IMR-90 (cell line): ENCODE measurements around the gene DSCAM.

Source experiments
- BHLHE40 ChIP-seq: fragments of 150-350 bp; IDR thresholded peaks from 2 replicates; pipeline ENCODE4 v1.6.1; 2016; ENCODE audit warnings: mild to moderate bottlenecking, low read depth, low read length
- CTCF ChIP-seq: conservative IDR thresholded peaks from 2 replicates; pipeline ENCODE4 v1.5.1; 2012; ENCODE audit warnings: mild to moderate bottlenecking, low read depth, low read length, improper control_type of control experiment
- MXI1 ChIP-seq: IDR thresholded peaks from 2 replicates; pipeline ENCODE4 v1.6.1; 2012; ENCODE audit warnings: low read depth, mild to moderate bottlenecking, low read length, moderate library complexity, borderline replicate concordance
- NFE2L2 ChIP-seq: fragments of 150-350 bp; IDR thresholded peaks from 2 replicates; pipeline ENCODE4 v1.6.1; 2016; ENCODE audit warnings: low read depth, mild to moderate bottlenecking, low read length
- POLR2A ChIP-seq: IDR thresholded peaks from 2 replicates; pipeline ENCODE4 v1.6.1; 2012; ENCODE audit warnings: mild to moderate bottlenecking, low read depth, low read length
- RAD21 ChIP-seq: IDR thresholded peaks from 2 replicates; pipeline ENCODE4 v1.6.1; 2012; ENCODE audit warnings: low read length, improper control_type of control experiment
- RFX5 ChIP-seq: IDR thresholded peaks from 2 replicates; pipeline ENCODE4 v1.8.0; 2012; ENCODE audit warnings: low read depth, mild to moderate bottlenecking, low read length, moderate library complexity
- SMC3 ChIP-seq: fragments of 150-350 bp; IDR thresholded peaks from 2 replicates; pipeline ENCODE4 v1.6.1; 2016; ENCODE audit warnings: low read depth, mild to moderate bottlenecking, antibody characterized with exemption, low read length, moderate library complexity

GRCh38 chr21:40620386-40621145 lies 226.4 kb downstream of the DSCAM start:
- TF ChIP-seq SMC3 (no peak), POLR2A (no peak), RFX5 (no peak), CTCF (no peak), BHLHE40 (no peak), RAD21 (no peak), MXI1 (no peak), NFE2L2 (no peak)
